ENCODE data around the gene PDE8B.
A peak's percentile ranks its signal among the peaks of the same experiment; 100 is the strongest.

Gene PDE8B

DNA sequence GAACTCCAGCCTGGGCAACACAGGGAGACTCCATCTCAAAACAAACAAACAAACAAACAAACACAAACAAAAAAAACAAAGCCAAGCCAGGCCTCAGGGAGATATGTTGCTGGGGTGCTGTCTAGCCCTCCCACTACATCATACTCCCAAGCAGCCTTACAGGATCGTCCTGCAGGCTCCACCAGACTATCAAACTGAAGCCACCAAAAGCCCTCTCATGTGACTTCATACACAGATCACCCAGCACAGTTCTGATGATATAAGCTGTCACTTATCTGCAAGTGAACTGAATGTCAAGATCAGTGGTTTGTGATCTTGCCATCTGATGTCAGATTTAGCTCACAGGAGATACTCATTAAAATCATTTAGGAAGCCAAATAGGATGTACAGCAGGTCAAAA is 238.4 kb downstream of the PDE8B start:
- ChIA-PET CTCF (no interaction called here), POLR2A (no interaction called here)
- DNase-seq (ENCODE audit: extremely low spot score): no peak
- no peak for TF ChIP-seq TARDBP (IDR thresholded peaks at IDR 0.05)
- no peak for TF ChIP-seq SUZ12 (IDR thresholded peaks at IDR 0.05)
- TF ChIP-seq, protein P1, sequence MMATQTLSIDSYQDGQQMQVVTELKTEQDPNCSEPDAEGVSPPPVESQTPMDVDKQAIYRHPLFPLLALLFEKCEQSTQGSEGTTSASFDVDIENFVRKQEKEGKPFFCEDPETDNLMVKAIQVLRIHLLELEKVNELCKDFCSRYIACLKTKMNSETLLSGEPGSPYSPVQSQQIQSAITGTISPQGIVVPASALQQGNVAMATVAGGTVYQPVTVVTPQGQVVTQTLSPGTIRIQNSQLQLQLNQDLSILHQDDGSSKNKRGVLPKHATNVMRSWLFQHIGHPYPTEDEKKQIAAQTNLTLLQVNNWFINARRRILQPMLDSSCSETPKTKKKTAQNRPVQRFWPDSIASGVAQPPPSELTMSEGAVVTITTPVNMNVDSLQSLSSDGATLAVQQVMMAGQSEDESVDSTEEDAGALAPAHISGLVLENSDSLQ (IDR thresholded peaks at IDR 0.05): no peak
- TF ChIP-seq BHLHE40 (IDR thresholded peaks at IDR 0.05; ENCODE audit: borderline replicate concordance): no peak
- TF ChIP-seq ZNF384 (IDR thresholded peaks at IDR 0.05): no peak
- TF ChIP-seq FOXK2 (IDR thresholded peaks at IDR 0.05): no peak
- TF ChIP-seq FOXM1 (IDR thresholded peaks at IDR 0.05; ENCODE audit: borderline replicate concordance): no peak
- TF ChIP-seq CTBP1 (IDR thresholded peaks at IDR 0.05; ENCODE audit: borderline replicate concordance): no peak
- no peak for TF ChIP-seq NFRKB (IDR thresholded peaks at IDR 0.05)
- TF ChIP-seq LEF1 (IDR thresholded peaks at IDR 0.05; ENCODE audit: borderline replicate concordance): no peak
- no peak for TF ChIP-seq ARNT (IDR thresholded peaks at IDR 0.05)
- no peak for TF ChIP-seq SP1 (IDR thresholded peaks at IDR 0.05)
- no peak for TF ChIP-seq HDGF (IDR thresholded peaks at IDR 0.05; ENCODE audit: borderline replicate concordance)
- no peak for TF ChIP-seq FOXA1 (IDR thresholded peaks at IDR 0.05)
- TF ChIP-seq L3MBTL2 (conservative IDR thresholded peaks at IDR 0.05): no peak
- no peak for TF ChIP-seq ELF4 (IDR thresholded peaks at IDR 0.05)

DNA sequence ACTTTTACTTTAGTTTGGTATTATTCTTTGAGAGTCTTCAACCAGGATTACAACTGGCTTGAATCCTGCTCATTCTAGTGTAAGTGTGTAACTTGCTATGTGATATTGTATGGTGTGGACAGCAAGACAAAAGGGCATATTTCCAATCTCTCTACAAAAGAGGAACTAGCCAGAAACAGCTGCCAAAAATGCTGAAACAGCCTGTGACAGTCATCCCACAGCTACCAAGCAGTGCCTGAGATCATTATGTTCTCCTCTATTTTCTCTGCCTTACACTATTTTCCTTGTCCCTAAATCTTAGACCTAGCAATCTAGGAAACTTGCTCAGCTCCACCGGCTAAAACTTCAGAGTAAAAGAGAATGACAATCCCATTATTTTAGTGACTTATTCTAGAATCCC is 238.8 kb downstream of the PDE8B start:
- no peak for DNase-seq (ENCODE audit: extremely low spot score)
- TF ChIP-seq L3MBTL2 (conservative IDR thresholded peaks at IDR 0.05) (no peak), FOXK2 (IDR thresholded peaks at IDR 0.05) (no peak), NFRKB (IDR thresholded peaks at IDR 0.05) (no peak), SUZ12 (IDR thresholded peaks at IDR 0.05) (no peak), CTBP1 (IDR thresholded peaks at IDR 0.05; ENCODE audit: borderline replicate concordance) (no peak), HDGF (IDR thresholded peaks at IDR 0.05; ENCODE audit: borderline replicate concordance) (no peak), ELF4 (IDR thresholded peaks at IDR 0.05) (no peak), LEF1 (IDR thresholded peaks at IDR 0.05; ENCODE audit: borderline replicate concordance) (no peak), FOXM1 (IDR thresholded peaks at IDR 0.05; ENCODE audit: borderline replicate concordance) (no peak), ARNT (IDR thresholded peaks at IDR 0.05) (no peak), BHLHE40 (IDR thresholded peaks at IDR 0.05; ENCODE audit: borderline replicate concordance) (no peak)
- ChIA-PET CTCF (no interaction called here), POLR2A (no interaction called here)

DNA sequence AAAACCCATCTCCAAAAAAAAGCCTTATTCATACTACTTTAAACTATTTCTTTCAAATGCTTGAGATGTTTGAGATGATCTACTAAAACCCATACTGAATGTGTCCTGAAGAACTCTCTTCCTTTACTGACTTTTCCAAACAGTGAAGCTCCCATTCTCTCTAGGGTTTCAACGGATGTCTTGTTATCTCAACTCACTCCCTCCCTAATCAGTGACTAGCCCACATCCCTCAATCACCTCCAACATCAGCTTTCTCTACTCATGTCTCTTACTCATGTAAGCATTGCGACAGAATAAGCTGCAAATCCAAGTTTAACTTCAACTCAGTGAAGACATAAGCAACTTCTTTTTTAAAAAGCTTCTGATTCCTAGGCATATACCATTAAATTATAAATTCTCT is 239.5 kb downstream of the PDE8B start:
- ChIA-PET POLR2A (no interaction called here), CTCF (no interaction called here)
- TF ChIP-seq FOXM1 (IDR thresholded peaks at IDR 0.05; ENCODE audit: borderline replicate concordance): no peak
- no peak for TF ChIP-seq NFRKB (IDR thresholded peaks at IDR 0.05)
- no peak for TF ChIP-seq ZNF384 (IDR thresholded peaks at IDR 0.05)
- no peak for TF ChIP-seq FOXA1 (IDR thresholded peaks at IDR 0.05)
- TF ChIP-seq HDGF (IDR thresholded peaks at IDR 0.05; ENCODE audit: borderline replicate concordance): no peak
- TF ChIP-seq, protein P1 (IDR thresholded peaks at IDR 0.05): no peak
- no peak for TF ChIP-seq ELF4 (IDR thresholded peaks at IDR 0.05)
- TF ChIP-seq FOXK2 (IDR thresholded peaks at IDR 0.05): no peak
- TF ChIP-seq BHLHE40 (IDR thresholded peaks at IDR 0.05; ENCODE audit: borderline replicate concordance): no peak
- no peak for TF ChIP-seq ARNT (IDR thresholded peaks at IDR 0.05)
- no peak for TF ChIP-seq LEF1 (IDR thresholded peaks at IDR 0.05; ENCODE audit: borderline replicate concordance)
- no peak for TF ChIP-seq L3MBTL2 (conservative IDR thresholded peaks at IDR 0.05)
- no peak for TF ChIP-seq SP1 (IDR thresholded peaks at IDR 0.05)
- no peak for TF ChIP-seq TARDBP (IDR thresholded peaks at IDR 0.05)
- DNase-seq (ENCODE audit: extremely low spot score): no peak

DNA sequence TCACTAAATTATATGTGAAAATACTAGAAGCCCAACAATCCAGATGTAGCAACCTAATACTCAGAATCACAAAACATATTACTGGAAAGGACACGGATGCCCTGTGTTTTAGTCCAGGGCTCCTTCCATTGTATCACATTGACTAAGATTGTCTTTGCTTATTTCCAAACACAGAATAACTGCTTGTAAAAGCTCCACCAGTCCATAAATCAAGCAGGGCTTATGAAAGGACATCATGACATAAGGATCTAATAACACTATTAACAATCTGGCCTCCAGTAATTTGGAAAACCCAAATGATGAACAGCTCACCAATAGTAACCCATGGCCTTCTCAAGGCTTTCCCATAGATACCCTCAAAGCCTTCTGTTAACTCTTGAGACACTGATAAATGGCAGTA is 241.9 kb downstream of the PDE8B start:
- ChIA-PET CTCF (no interaction called here), POLR2A (no interaction called here)
- DNase-seq (ENCODE audit: extremely low spot score): no peak
- TF ChIP-seq, protein P1 (IDR thresholded peaks at IDR 0.05): peak; percentile 7; the same call in 1 of the 2 replicates
- no peak for TF ChIP-seq LEF1 (IDR thresholded peaks at IDR 0.05; ENCODE audit: borderline replicate concordance)

GRCh38 chr5:77454123-77454522 is 243.6 kb downstream of the PDE8B start:
- CTCF ChIA-PET: interaction anchor here (0.6 kb wide), 1 partner anchor 12 kb away, joined by 4 read pairs; no protein-coding TSS in a partner anchor
- TF ChIP-seq ZNF384 (IDR thresholded peaks at IDR 0.05) (no peak), HDGF (IDR thresholded peaks at IDR 0.05; ENCODE audit: borderline replicate concordance) (no peak), ARNT (IDR thresholded peaks at IDR 0.05) (no peak), SP1 (IDR thresholded peaks at IDR 0.05) (no peak), SUZ12 (IDR thresholded peaks at IDR 0.05) (no peak), CTBP1 (IDR thresholded peaks at IDR 0.05; ENCODE audit: borderline replicate concordance) (no peak), LEF1 (IDR thresholded peaks at IDR 0.05; ENCODE audit: borderline replicate concordance) (no peak), BHLHE40 (IDR thresholded peaks at IDR 0.05; ENCODE audit: borderline replicate concordance) (no peak), FOXM1 (IDR thresholded peaks at IDR 0.05; ENCODE audit: borderline replicate concordance) (no peak), FOXA1 (IDR thresholded peaks at IDR 0.05) (no peak)
- no peak for DNase-seq (ENCODE audit: extremely low spot score)
- POLR2A ChIA-PET: no interaction called here

DNA sequence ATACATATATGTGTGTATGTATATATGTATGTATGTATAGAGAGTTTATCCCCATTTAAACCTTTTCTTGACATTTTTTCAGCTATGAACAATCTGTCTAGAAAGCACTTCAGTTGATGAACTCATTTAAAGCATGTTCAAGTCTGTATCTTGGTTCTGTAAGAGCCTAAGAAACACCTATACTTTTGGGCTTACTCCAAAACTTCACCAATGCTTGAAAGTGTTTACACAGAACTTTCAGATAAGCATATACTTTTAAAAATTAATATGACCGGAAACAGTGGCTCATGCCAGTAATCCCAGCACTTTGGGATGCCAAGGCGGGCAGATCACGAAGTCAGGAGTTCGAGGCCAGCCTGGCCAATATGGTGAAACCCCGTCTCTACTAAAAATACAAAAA is 250.8 kb downstream of the PDE8B start:
- CTCF ChIA-PET: no interaction called here
- no peak for DNase-seq (ENCODE audit: extremely low spot score)
- TF ChIP-seq ZNF384 (IDR thresholded peaks at IDR 0.05): no peak
- no peak for TF ChIP-seq NFRKB (IDR thresholded peaks at IDR 0.05)
- TF ChIP-seq ELF4 (IDR thresholded peaks at IDR 0.05): no peak
- no peak for TF ChIP-seq L3MBTL2 (conservative IDR thresholded peaks at IDR 0.05)
- TF ChIP-seq BHLHE40 (IDR thresholded peaks at IDR 0.05; ENCODE audit: borderline replicate concordance): no peak
- TF ChIP-seq, protein P1 (IDR thresholded peaks at IDR 0.05): no peak
- TF ChIP-seq ARNT (IDR thresholded peaks at IDR 0.05): no peak
- TF ChIP-seq SUZ12 (IDR thresholded peaks at IDR 0.05): no peak
- TF ChIP-seq FOXA1 (IDR thresholded peaks at IDR 0.05): no peak
- TF ChIP-seq FOXK2 (IDR thresholded peaks at IDR 0.05): no peak
- no peak for TF ChIP-seq LEF1 (IDR thresholded peaks at IDR 0.05; ENCODE audit: borderline replicate concordance)
- no peak for TF ChIP-seq FOXM1 (IDR thresholded peaks at IDR 0.05; ENCODE audit: borderline replicate concordance)
- no peak for TF ChIP-seq SP1 (IDR thresholded peaks at IDR 0.05)
- no peak for TF ChIP-seq TARDBP (IDR thresholded peaks at IDR 0.05)
- POLR2A ChIA-PET: no interaction called here
